ENCODE data around the gene PSMB2.

- TF ChIP-seq, protein P1, sequence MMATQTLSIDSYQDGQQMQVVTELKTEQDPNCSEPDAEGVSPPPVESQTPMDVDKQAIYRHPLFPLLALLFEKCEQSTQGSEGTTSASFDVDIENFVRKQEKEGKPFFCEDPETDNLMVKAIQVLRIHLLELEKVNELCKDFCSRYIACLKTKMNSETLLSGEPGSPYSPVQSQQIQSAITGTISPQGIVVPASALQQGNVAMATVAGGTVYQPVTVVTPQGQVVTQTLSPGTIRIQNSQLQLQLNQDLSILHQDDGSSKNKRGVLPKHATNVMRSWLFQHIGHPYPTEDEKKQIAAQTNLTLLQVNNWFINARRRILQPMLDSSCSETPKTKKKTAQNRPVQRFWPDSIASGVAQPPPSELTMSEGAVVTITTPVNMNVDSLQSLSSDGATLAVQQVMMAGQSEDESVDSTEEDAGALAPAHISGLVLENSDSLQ (IDR thresholded peaks at IDR 0.05) = no peak
- TF ChIP-seq BHLHE40 (IDR thresholded peaks at IDR 0.05; ENCODE audit: borderline replicate concordance) (no peak), ZNF384 (IDR thresholded peaks at IDR 0.05) (no peak), FOXK2 (IDR thresholded peaks at IDR 0.05) (no peak), SP1 (IDR thresholded peaks at IDR 0.05) (no peak), ELF4 (IDR thresholded peaks at IDR 0.05) (no peak), FOXM1 (IDR thresholded peaks at IDR 0.05; ENCODE audit: borderline replicate concordance) (no peak), LEF1 (IDR thresholded peaks at IDR 0.05; ENCODE audit: borderline replicate concordance) (no peak), SUZ12 (IDR thresholded peaks at IDR 0.05) (no peak), TARDBP (IDR thresholded peaks at IDR 0.05) (no peak)
Observed at GRCh38 chr1:35605071-35605866, 36.1 kb downstream of the PSMB2 start.

Measured in HEK293T (cell line).